Activated naive CD4-positive, alpha-beta T cell treated with anti-CD3 and anti-CD28 coated beads for 36 hours (primary cell): ENCODE measurements around the gene COL19A1. TPM values are rescaled to one million over a fixed set of nuclear protein-coding genes. Genes with fewer than 3 reads are reported as not detected.

Experiments used
- CTCF ChIA-PET: fragments of 350-600 bp; sonication (Branson Sonifier 250); formaldehyde crosslinking; loops from one replicate; lab custom pipeline; 2021; ENCODE audit warnings: antibody characterized with exemption; lab: Charles Lee
- DNase-seq: peaks from one replicate; pipeline ENCODE4 v3.0.0-alpha.2; 2020
- H3K27ac Mint-ChIP-seq: one replicate; pipeline ENCODE4 v1.8.0; 2021; ENCODE audit warnings: mild to moderate bottlenecking, mixed read lengths
- H3K27me3 Mint-ChIP-seq: one replicate; pipeline ENCODE4 v1.8.0; 2021; ENCODE audit warnings: low read depth, mixed read lengths
- H3K36me3 Mint-ChIP-seq: one replicate; pipeline ENCODE4 v1.8.0; 2021; ENCODE audit warnings: low read depth, mixed read lengths
- H3K4me1 Mint-ChIP-seq: one replicate; pipeline ENCODE4 v1.8.0; 2021; ENCODE audit warnings: low read depth, mixed read lengths
- H3K4me3 Mint-ChIP-seq: one replicate; pipeline ENCODE4 v1.8.0; 2021; ENCODE audit warnings: mild to moderate bottlenecking, moderate library complexity, mixed read lengths
- H3K9me3 Mint-ChIP-seq: one replicate; pipeline ENCODE4 v1.8.0; 2021; ENCODE audit warnings: mixed read lengths
- intact Hi-C: fragments of 100-400 bp; cut with micrococcal nuclease; formaldehyde crosslinking; loops from one replicate; pipeline ENCODE4 v1.15.1; 2023
- total RNA-seq, 2 experiments: library from RNA; stranded (reverse); gene quantifications; one replicate each; pipeline ENCODE4 v1.2.3, GENCODE V29; 2021

COL19A1 gene
- total RNA-seq, 2 experiments from 2014 or later: 0.26 TPM; not detected in 1

DNA sequence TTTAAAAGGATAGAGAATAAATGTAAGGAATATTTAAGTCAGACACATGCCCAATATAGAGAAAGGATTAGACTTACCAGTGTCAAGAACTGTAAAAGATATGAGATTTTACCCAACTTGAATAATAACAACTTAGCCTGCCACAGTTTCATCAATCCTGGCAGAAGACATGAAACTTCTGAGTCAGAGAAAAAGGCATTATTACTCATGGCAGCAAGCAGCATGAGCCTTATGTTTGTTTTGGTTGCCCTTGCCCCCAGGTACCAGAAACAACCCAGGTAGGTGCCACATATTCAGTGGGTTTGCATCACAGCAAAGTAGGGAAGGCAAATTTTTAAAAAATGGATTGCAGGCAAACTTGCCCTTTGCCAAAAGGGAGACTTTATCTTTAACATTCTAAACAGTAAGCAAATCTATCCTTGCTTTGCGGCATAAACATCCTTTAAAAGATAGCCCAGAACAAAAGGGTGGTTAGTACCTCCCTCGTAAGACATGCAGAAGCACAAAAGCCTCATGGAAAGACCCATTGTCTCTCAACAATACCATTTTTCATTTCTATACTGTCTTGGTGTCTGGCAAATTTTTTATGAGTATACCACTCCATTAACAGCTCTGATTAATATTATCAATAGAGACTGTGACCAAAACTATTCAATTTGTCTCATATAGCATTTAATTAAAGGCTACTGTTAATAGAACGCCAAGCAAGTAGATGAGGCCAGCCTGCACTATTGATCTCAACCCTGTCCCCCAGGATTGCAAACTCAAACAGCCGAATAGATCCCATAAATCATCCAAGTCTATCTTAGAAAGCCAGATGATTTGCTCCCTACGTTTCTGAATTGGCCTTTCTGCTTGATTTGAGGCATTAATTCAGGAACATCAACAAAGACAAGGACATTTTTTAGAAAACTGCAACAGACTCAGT lies 185.1 kb downstream of the COL19A1 start:
- no peak overlapping the region for H3K4me3 Mint-ChIP-seq
- H3K9me3 Mint-ChIP-seq: no peaks in the 10 kb centered on the region
- H3K36me3 Mint-ChIP-seq: no peaks in the 10 kb centered on the region
- CTCF ChIA-PET: no interaction called here
- H3K4me1 Mint-ChIP-seq: no peaks in the 10 kb centered on the region
- H3K27me3 Mint-ChIP-seq: peaks cover 2% of the 10 kb centered on the region
- no peak overlapping the region for H3K27ac Mint-ChIP-seq
- DNase-seq: no peak
- intact Hi-C loops: no loop called here

DNA sequence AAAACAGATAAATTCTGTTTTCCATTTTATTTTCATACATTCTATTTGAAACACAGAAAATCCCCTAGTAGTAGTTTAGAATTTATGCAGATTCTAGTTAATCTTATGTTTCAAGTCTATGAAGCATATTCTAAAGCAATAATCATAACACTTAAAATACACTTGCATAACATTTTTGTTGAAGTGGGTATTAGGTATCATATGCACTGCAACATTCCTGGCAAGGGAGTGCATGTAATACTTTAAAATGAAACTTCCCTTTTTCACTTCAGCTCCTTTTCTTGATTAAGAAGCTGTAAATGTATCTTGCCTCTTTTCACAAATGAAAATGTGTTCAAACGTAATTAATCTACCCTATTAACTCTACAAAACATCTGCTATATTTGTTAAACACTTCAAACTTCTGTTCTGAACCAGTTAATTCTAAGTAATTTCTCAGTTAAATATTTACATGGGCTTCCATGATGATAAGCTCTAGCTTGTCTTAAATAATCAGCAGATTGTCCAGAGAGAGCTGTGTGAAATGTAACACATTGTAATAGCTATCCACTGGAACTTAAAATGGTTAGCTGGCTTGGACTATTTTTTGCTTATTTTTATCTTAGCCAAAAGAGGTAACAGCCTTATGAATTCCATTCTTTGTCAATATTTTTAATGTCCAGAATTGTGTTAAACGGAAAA lies 192.8 kb downstream of the COL19A1 start:
- H3K27me3 Mint-ChIP-seq: peaks cover 2% of the 10 kb centered on the region
- no peaks in the 10 kb centered on the region for H3K9me3 Mint-ChIP-seq
- no peaks in the 10 kb centered on the region for H3K36me3 Mint-ChIP-seq
- no peak for DNase-seq
- H3K4me3 Mint-ChIP-seq: no peak overlapping the region
- H3K4me1 Mint-ChIP-seq: no peaks in the 10 kb centered on the region
- no peak overlapping the region for H3K27ac Mint-ChIP-seq
- CTCF ChIA-PET: no interaction called here
- intact Hi-C loops: no loop called here

DNA sequence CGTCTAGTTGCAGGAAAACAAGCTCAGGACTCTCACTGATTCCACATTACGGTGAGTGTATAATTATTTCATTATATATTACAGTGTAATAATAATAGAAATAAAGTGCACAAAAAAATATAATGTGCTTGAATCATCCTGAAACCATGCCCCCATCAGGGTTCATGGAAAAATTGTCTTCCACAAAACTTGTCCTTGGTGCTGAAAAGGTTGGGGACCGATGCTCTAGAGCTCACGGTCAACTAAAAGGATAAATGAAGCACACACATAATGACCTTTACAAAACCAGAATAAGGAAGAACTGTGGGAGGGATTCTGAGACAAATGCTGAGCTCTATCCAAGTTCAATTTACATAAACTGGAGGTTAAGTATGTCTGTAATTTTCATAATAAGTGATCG lies 194.3 kb downstream of the COL19A1 start:
- H3K27ac Mint-ChIP-seq: no peak overlapping the region
- CTCF ChIA-PET: interaction anchor here (0.6 kb wide), 1 partner anchor 471 kb away, joined by 3 read pairs; no protein-coding TSS in a partner anchor
- no peaks in the 10 kb centered on the region for H3K9me3 Mint-ChIP-seq
- H3K4me3 Mint-ChIP-seq: no peak overlapping the region
- H3K27me3 Mint-ChIP-seq: peaks cover 2% of the 10 kb centered on the region
- no peaks in the 10 kb centered on the region for H3K4me1 Mint-ChIP-seq
- H3K36me3 Mint-ChIP-seq: no peaks in the 10 kb centered on the region
- no peak for DNase-seq
- intact Hi-C loops: no loop called here

DNA sequence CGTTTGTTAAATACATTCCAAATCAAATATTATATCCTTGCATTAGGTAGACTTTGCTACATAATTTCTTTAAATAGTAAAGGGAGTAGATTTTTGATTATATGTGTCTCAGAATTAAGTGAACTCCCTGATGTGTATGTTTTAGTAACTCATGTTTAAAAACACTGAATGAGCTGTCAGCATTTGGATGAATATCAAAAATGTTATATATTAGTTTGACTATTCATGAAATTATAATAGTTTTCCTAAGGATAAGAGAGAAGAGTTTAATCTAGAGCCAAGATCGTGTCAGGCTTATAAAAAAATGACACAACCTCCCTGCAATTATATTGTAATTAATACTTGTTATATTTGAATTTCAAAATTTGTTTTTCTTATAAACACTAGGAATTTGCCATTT lies 195.2 kb downstream of the COL19A1 start:
- CTCF ChIA-PET: no interaction called here
- H3K36me3 Mint-ChIP-seq: no peaks in the 10 kb centered on the region

DNA sequence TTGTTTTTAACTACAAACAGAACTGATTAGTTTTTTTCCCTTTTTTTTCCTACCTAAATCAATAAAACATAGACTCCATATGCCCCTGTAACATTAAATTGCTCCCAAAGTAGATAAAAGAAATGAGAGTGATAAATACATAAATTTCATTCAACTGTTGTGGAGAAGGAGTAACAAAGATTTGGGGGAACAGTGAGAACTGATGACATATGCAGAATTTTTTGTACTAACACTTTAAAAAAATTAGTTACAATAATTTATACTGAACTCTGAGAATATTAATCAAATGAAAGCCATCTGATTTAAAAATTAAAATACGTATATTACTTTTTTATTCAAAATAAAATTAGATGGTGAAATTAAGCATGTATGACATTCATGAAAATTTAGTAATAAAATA lies 195.7 kb downstream of the COL19A1 start:
- Mint-ChIP-seq H3K27ac (no peak overlapping the region), H3K9me3 (no peaks in the 10 kb centered on the region), H3K4me3 (no peak overlapping the region), H3K36me3 (no peaks in the 10 kb centered on the region), H3K4me1 (no peaks in the 10 kb centered on the region), H3K27me3 (peaks cover 2% of the 10 kb centered on the region)
- CTCF ChIA-PET: no interaction called here
- intact Hi-C loops: no loop called here
- no peak for DNase-seq

More for the DNA sequence above, 195.2 kb downstream of the COL19A1 start:
- peaks cover 2% of the 10 kb centered on the region for H3K27me3 Mint-ChIP-seq
- no peaks in the 10 kb centered on the region for H3K9me3 Mint-ChIP-seq
- no peak for DNase-seq
- H3K27ac Mint-ChIP-seq: no peak overlapping the region
- H3K4me3 Mint-ChIP-seq: no peak overlapping the region
- H3K4me1 Mint-ChIP-seq: no peaks in the 10 kb centered on the region
- intact Hi-C loops: no loop called here

DNA sequence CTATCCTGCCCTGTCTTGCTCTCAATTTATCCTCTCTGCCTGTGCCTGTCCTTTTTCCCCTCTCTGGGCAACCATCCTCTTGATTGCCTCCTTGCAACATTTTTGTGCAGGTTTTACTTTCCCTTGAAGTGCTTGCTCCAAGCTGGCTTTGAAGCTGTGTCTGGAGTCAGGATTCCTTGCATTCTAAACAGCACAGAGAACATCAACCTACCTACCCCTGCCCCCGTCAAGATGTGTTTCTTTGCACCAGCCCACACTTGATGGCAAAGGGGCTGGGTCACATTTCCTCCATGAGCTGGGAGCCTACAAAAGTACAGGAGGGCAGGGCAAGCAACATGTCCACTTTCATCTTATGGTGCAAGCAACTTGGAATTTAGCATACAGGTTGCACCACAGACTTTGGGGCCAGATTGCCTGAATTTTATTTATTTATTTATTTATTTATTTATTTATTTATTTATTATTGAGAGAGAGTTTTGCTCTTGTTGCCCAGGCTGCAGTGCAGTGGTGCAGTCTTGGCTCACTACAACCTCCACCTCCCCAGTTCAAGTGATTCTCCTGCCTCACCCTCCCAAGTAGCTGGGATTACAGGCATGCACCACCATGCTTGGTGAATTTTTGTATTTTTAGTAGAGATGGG lies 206.3 kb downstream of the COL19A1 start:
- no peak overlapping the region for H3K4me3 Mint-ChIP-seq
- H3K4me1 Mint-ChIP-seq: no peaks in the 10 kb centered on the region
- no peak overlapping the region for H3K27ac Mint-ChIP-seq
- H3K36me3 Mint-ChIP-seq: no peaks in the 10 kb centered on the region
- DNase-seq: no peak
- H3K27me3 Mint-ChIP-seq: peaks cover 6% of the 10 kb centered on the region
- CTCF ChIA-PET: no interaction called here
- H3K9me3 Mint-ChIP-seq: no peaks in the 10 kb centered on the region
- intact Hi-C loops: no loop called here

DNA sequence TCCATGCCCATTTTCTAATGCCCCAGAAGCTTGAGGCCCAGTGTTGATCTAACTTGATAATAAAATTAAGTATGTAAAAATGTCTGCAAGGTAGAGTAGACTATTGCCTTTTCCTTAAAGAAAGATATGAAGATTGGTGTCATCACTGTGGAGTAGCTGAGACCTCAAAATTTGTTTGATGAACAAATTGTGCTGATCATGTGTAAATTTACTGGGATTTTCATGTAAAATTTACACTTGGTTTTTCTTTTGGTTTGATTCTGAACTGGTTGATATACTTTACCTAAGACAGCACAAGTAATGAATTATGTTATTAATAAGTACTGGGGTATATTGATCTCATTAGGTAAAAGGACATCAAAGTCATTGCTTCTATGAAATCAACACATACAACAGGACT lies 207.3 kb downstream of the COL19A1 start:
- DNase-seq: no peak
- Mint-ChIP-seq H3K27me3 (peaks cover 6% of the 10 kb centered on the region), H3K27ac (no peak overlapping the region), H3K4me3 (no peak overlapping the region), H3K36me3 (no peaks in the 10 kb centered on the region), H3K4me1 (no peaks in the 10 kb centered on the region), H3K9me3 (no peaks in the 10 kb centered on the region)
- CTCF ChIA-PET: no interaction called here
- intact Hi-C loops: no loop called here

DNA sequence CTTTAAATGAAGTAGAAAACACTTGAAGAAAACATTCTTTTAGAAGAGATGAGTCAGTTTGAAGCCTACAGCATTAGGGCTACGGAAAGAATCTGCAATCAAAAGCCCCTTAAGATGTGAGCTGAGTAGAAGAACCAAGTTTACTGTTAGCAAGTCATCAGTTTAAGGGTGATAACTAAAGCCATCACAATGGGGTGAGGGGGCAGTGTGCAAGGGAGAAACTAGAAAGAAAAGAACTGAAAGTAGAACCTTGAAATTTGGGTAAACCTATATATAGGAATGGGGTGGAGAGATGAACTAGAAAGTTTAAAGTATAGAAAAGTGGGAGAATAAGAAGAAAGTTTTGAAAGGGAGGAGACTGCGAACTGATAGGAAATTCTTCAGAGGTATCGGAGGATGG lies 212.9 kb downstream of the COL19A1 start:
- CTCF ChIA-PET: no interaction called here
- no peaks in the 10 kb centered on the region for H3K9me3 Mint-ChIP-seq
- H3K27ac Mint-ChIP-seq: no peak overlapping the region
- H3K36me3 Mint-ChIP-seq: no peaks in the 10 kb centered on the region
- no peaks in the 10 kb centered on the region for H3K4me1 Mint-ChIP-seq
- intact Hi-C loops: no loop called here
- H3K27me3 Mint-ChIP-seq: no peaks in the 10 kb centered on the region
- DNase-seq: no peak
- no peak overlapping the region for H3K4me3 Mint-ChIP-seq

DNA sequence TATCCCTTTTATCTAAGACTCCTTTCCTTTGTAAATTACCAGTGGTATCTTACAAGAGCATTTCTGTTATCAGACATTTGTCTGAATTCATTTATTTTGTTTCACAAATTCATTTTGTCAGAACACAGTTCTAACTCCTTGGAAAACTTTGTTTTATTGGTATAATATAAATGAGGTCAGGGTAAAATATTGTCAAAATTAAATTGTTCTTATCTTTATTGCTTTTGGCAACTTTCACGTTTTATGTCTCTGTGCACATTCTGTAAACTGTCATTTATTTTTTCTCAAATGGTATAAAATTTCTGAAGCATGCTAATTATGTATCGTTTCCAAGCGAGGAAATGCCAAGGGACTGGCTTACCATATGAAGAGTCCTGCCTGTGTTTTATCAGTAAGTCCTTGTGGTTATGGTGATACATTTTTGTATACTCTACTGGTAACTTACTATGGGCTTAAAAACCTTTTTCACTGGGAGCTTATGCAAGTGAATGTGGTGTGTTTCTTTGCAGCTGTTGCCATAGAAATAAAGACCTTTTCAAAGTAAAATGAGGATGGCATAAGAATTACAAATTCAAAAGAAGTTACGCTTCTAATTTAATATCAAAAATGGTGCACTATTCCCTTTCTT lies 214.2 kb downstream of the COL19A1 start:
- Mint-ChIP-seq H3K9me3 (no peaks in the 10 kb centered on the region), H3K4me1 (no peaks in the 10 kb centered on the region), H3K27ac (no peak overlapping the region), H3K4me3 (no peak overlapping the region), H3K36me3 (no peaks in the 10 kb centered on the region), H3K27me3 (no peaks in the 10 kb centered on the region)
- CTCF ChIA-PET: no interaction called here
- DNase-seq: no peak
- intact Hi-C loops: no loop called here

DNA sequence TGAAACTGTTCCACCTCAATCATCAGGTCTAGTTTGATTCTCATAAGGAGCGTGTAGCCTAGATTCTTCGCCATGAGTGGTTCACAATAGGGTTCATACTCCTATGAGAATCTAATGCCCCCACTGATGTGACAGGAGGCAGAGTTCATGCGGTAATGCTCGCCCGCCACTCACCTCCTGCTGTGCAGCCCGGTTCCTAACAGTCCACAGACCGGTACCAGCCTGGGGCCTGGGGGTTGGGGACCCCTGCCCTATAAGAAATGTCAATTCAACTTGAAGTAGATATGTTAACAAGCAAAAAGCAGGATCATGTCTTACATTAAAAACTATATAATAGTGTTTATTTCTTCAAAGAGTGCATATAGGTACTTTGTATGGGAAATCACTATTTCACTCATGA lies 216.5 kb downstream of the COL19A1 start:
- Mint-ChIP-seq H3K9me3 (no peaks in the 10 kb centered on the region), H3K4me1 (no peaks in the 10 kb centered on the region), H3K36me3 (no peaks in the 10 kb centered on the region), H3K4me3 (no peak overlapping the region), H3K27ac (no peak overlapping the region), H3K27me3 (no peaks in the 10 kb centered on the region)
- DNase-seq: no peak
- CTCF ChIA-PET: no interaction called here
- intact Hi-C loops: no loop called here

DNA sequence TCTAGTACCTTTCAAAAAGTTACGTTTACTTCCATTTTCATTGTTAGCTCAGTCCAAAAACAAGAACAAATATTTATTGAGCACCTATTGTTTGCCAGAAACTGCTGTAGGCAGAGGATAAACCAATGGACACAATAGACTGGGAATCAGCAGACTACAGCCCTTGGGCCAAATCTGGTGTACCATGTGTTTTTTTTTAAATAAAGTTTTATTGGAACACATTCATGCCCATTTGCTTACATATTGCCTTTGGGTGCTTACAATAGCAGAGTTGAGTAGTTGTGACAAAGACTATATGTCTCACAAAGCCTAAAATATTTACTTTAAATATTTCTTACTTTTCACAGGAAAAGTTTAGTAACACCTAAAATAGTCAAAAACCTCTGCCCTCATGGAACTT lies 220.4 kb downstream of the COL19A1 start:
- intact Hi-C loops: no loop called here
- Mint-ChIP-seq H3K9me3 (no peaks in the 10 kb centered on the region), H3K4me3 (no peak overlapping the region), H3K4me1 (no peaks in the 10 kb centered on the region), H3K27me3 (no peaks in the 10 kb centered on the region), H3K27ac (no peak overlapping the region), H3K36me3 (no peaks in the 10 kb centered on the region)
- CTCF ChIA-PET: no interaction called here
- DNase-seq: no peak

DNA sequence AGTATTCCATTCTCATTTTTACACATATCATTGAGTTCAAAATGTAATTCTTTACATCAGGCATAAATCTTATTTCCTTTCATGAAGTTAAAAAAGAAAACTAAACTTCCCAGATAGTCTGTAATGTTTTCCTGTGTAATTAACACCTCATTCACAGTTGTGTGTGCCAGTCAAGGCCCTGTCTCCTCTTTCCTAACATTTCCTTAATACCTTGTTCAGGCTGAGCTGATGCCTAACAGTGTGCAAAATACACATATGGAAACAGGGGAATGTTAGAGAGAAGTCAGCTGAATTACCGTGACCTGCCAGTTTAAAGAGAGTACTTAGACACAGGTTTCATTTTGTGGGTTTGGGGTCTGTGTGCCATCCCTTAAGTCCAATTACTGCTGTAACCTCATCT lies 227.8 kb downstream of the COL19A1 start:
- no peaks in the 10 kb centered on the region for H3K4me1 Mint-ChIP-seq
- no peaks in the 10 kb centered on the region for H3K36me3 Mint-ChIP-seq
- H3K9me3 Mint-ChIP-seq: no peaks in the 10 kb centered on the region
- no peaks in the 10 kb centered on the region for H3K27me3 Mint-ChIP-seq
- intact Hi-C loops: no loop called here
- CTCF ChIA-PET: interaction anchor here (1.0 kb wide), 1 partner anchor 9 kb away, joined by 3 read pairs; no protein-coding TSS in a partner anchor
- H3K27ac Mint-ChIP-seq: no peak overlapping the region
- no peak for DNase-seq
- no peak overlapping the region for H3K4me3 Mint-ChIP-seq
